WTC11 (cell line): ENCODE results near the gene C20orf204. TPM values are rescaled to one million over a fixed set of nuclear protein-coding genes. Genes with fewer than 3 reads are reported as not detected.

Experiments used
- ATAC-seq: fragments of 200-7000 bp; cut with Tn5 transposase; 2 replicates; pipeline ENCODE4 v1.10.0; 2021; ENCODE audit warnings: mild to moderate bottlenecking, moderate library complexity
- CTCF ChIA-PET: fragments of 300-600 bp; sonication (Branson Sonifier 250); formaldehyde crosslinking; loops from one replicate; lab custom pipeline; 2021; ENCODE audit warnings: antibody characterized with exemption; lab: Charles Lee
- POLR2A ChIA-PET: fragments of 350-600 bp; sonication (Branson Sonifier 250); formaldehyde crosslinking; loops from one replicate; lab custom pipeline; 2021; ENCODE audit warnings: antibody characterized with exemption; lab: Charles Lee
- DNase-seq: peaks from one replicate; pipeline ENCODE4 v3.0.0; 2021; ENCODE audit warnings: low spot score
- H3K27ac Mint-ChIP-seq: 2 replicates; pipeline ENCODE4 v1.8.0; 2021; ENCODE audit warnings: mixed read lengths
- H3K27me3 Mint-ChIP-seq: 2 replicates; pipeline ENCODE4 v1.8.0; 2021; ENCODE audit warnings: low read depth, mild to moderate bottlenecking, moderate library complexity, mixed read lengths
- H3K36me3 Mint-ChIP-seq: 2 replicates; pipeline ENCODE4 v1.8.0; 2021; ENCODE audit warnings: mixed read lengths
- H3K4me1 Mint-ChIP-seq: 2 replicates; pipeline ENCODE4 v1.8.0; 2022; ENCODE audit warnings: mixed read lengths
- H3K4me3 Mint-ChIP-seq: 2 replicates; pipeline ENCODE4 v1.8.0; 2021; ENCODE audit warnings: mild to moderate bottlenecking, moderate library complexity, mixed read lengths
- H3K9me3 Mint-ChIP-seq: 2 replicates; pipeline ENCODE4 v1.8.0; 2021; ENCODE audit warnings: mixed read lengths
- ATF3 ChIP-seq: sonication (generic); formaldehyde crosslinking; conservative IDR thresholded peaks from 2 replicates; pipeline ENCODE4 v1.8.1; 2022; ENCODE audit warnings: mild to moderate bottlenecking, missing genetic modification reagents
- CBFB ChIP-seq: sonication (generic); formaldehyde crosslinking; IDR thresholded peaks from 2 replicates; pipeline ENCODE4 v1.8.1; 2022; ENCODE audit warnings: mild to moderate bottlenecking, low read depth, missing genetic modification reagents
- E2F1 ChIP-seq: sonication (generic); formaldehyde crosslinking; IDR thresholded peaks from 2 replicates; pipeline ENCODE4 v1.8.0; 2022; ENCODE audit warnings: mild to moderate bottlenecking, missing genetic modification reagents
- E2F4 ChIP-seq: sonication (generic); formaldehyde crosslinking; IDR thresholded peaks from 2 replicates; pipeline ENCODE4 v1.8.1; 2022; ENCODE audit warnings: low read depth, mild to moderate bottlenecking, moderate library complexity, missing genetic modification reagents, borderline replicate concordance
- E2F5 ChIP-seq: sonication (generic); formaldehyde crosslinking; IDR thresholded peaks from 2 replicates; pipeline ENCODE4 v1.8.1; 2022; ENCODE audit warnings: mild to moderate bottlenecking, moderate library complexity, missing genetic modification reagents
- EMX1 ChIP-seq: fragments of 250-450 bp; sonication (Bioruptor Pico); IDR thresholded peaks from 2 replicates; pipeline ENCODE4 v1.8.0; 2021; ENCODE audit warnings: mild to moderate bottlenecking
- ERG ChIP-seq: fragments of 250-450 bp; sonication (Bioruptor Pico); IDR thresholded peaks from 2 replicates; pipeline ENCODE4 v1.8.0; 2021; ENCODE audit warnings: mild to moderate bottlenecking
- FOXJ3 ChIP-seq: sonication (generic); formaldehyde crosslinking; IDR thresholded peaks from 2 replicates; pipeline ENCODE4 v1.9.0; 2021; ENCODE audit warnings: missing genetic modification reagents, mild to moderate bottlenecking, borderline replicate concordance
- FOXP1 ChIP-seq: sonication (generic); formaldehyde crosslinking; IDR thresholded peaks from 2 replicates; pipeline ENCODE4 v1.8.0; 2022; ENCODE audit warnings: missing genetic modification reagents, mild to moderate bottlenecking, moderate library complexity, borderline replicate concordance
- FOXP4 ChIP-seq: sonication (generic); formaldehyde crosslinking; IDR thresholded peaks from 2 replicates; pipeline ENCODE4 v1.8.0; 2022; ENCODE audit warnings: mild to moderate bottlenecking, missing genetic modification reagents
- GABPB1 ChIP-seq: sonication (generic); formaldehyde crosslinking; IDR thresholded peaks from 2 replicates; pipeline ENCODE4 v1.8.1; 2023; ENCODE audit warnings: mild to moderate bottlenecking, missing genetic modification reagents
- JAZF1 ChIP-seq: fragments of 250-450 bp; sonication (Bioruptor Pico); IDR thresholded peaks from 2 replicates; pipeline ENCODE4 v1.9.0; 2021; ENCODE audit warnings: moderate library complexity, mild to moderate bottlenecking, inconsistent platforms
- NFATC4 ChIP-seq: fragments of 250-450 bp; sonication (Bioruptor Pico); IDR thresholded peaks from 2 replicates; pipeline ENCODE4 v1.9.0; 2021; ENCODE audit warnings: mild to moderate bottlenecking
- NFYB ChIP-seq: sonication (generic); formaldehyde crosslinking; conservative IDR thresholded peaks from 2 replicates; pipeline ENCODE4 v1.8.0; 2022; ENCODE audit warnings: low read depth, missing genetic modification reagents
- NR2C2 ChIP-seq: sonication (generic); formaldehyde crosslinking; IDR thresholded peaks from 2 replicates; pipeline ENCODE4 v1.8.0; 2022; ENCODE audit warnings: mild to moderate bottlenecking, missing genetic modification reagents
- RELA ChIP-seq: sonication (generic); formaldehyde crosslinking; IDR thresholded peaks from 2 replicates; pipeline ENCODE4 v1.8.1; 2022; ENCODE audit warnings: missing genetic modification reagents, mild to moderate bottlenecking, borderline replicate concordance
- SP1 ChIP-seq: sonication (generic); formaldehyde crosslinking; conservative IDR thresholded peaks from 2 replicates; pipeline ENCODE4 v1.8.1; 2022; ENCODE audit warnings: missing genetic modification reagents
- STAT6 ChIP-seq: sonication (generic); formaldehyde crosslinking; conservative IDR thresholded peaks from 2 replicates; pipeline ENCODE4 v1.8.1; 2023; ENCODE audit warnings: mild to moderate bottlenecking, low read depth, missing genetic modification reagents, moderate library complexity
- ZNF232 ChIP-seq: sonication (generic); formaldehyde crosslinking; IDR thresholded peaks from 2 replicates; pipeline ENCODE4 v1.8.0; 2022; ENCODE audit warnings: mild to moderate bottlenecking, missing genetic modification reagents
- ZNF263 ChIP-seq: sonication (generic); formaldehyde crosslinking; IDR thresholded peaks from 2 replicates; pipeline ENCODE4 v1.8.1; 2022; ENCODE audit warnings: low read depth, mild to moderate bottlenecking, moderate library complexity, missing genetic modification reagents
- ZNF423 ChIP-seq: fragments of 250-450 bp; sonication (Bioruptor Pico); IDR thresholded peaks from 2 replicates; pipeline ENCODE4 v2.1.2; 2022; ENCODE audit warnings: mild to moderate bottlenecking, moderate library complexity
- ZNF671 ChIP-seq: fragments of 250-450 bp; sonication (Bioruptor Pico); IDR thresholded peaks from 2 replicates; pipeline ENCODE4 v1.8.0; 2021; ENCODE audit warnings: mild to moderate bottlenecking
- ZSCAN18 ChIP-seq: fragments of 250-450 bp; sonication (Bioruptor Pico); IDR thresholded peaks from 2 replicates; pipeline ENCODE4 v2.1.2; 2022; ENCODE audit warnings: mild to moderate bottlenecking, moderate library complexity
- total RNA-seq: library from RNA; stranded (reverse); gene quantifications from 3 replicates; pipeline ENCODE4 v1.2.3, GENCODE V29; 2021

C20orf204 gene
- total RNA-seq, 1 experiment from 2014 or later = 2.1 TPM

GRCh38 chr20:64082820-64083377 lies 46.9 kb downstream of the C20orf204 start (continued):
- TF ChIP-seq ZNF263 (CRISPR knock-in tag) = no peak
- no peak for TF ChIP-seq ATF3 (CRISPR knock-in tag)
- TF ChIP-seq NFYB (CRISPR knock-in tag) = no peak
- TF ChIP-seq ERG (CRISPR knock-in tag) = no peak
- no peak for TF ChIP-seq ZSCAN18 (CRISPR knock-in tag)
- no peak for TF ChIP-seq ZNF671 (CRISPR knock-in tag)
- TF ChIP-seq ZNF232 (CRISPR knock-in tag) = no peak
- TF ChIP-seq JAZF1 (CRISPR knock-in tag) = no peak
- no peak for TF ChIP-seq CBFB (CRISPR knock-in tag)
- TF ChIP-seq E2F1 = no peak
- TF ChIP-seq NR2C2 (CRISPR knock-in tag) = no peak
- no peak for TF ChIP-seq FOXJ3
- no peak for TF ChIP-seq FOXP4

GRCh38 chr20:64083378-64083803 lies 47.4 kb downstream of the C20orf204 start:
- peak overlapping the region; percentile 63 for H3K4me3 Mint-ChIP-seq
- peaks cover 29% of the 10 kb centered on the region for H3K4me1 Mint-ChIP-seq
- 0 out of 2 replicates have a peak, but pooled peaks cover 3% of the 10 kb centered on the region for H3K9me3 Mint-ChIP-seq
- ChIA-PET CTCF (interaction anchor here (0.6 to 5.6 kb wide), 37 partner anchors 8 to 500 kb away, joined by 3 to 119 read pairs (median 5); partner anchors contain the start of genes C20orf204, PCMTD2, PRPF6 and SAMD10), POLR2A (interaction anchor here (1.0 kb wide), 1 partner anchor 37 kb away, joined by 3 read pairs; no protein-coding TSS in a partner anchor)
- no peaks in the 10 kb centered on the region for H3K36me3 Mint-ChIP-seq
- no peak overlapping the region for H3K27ac Mint-ChIP-seq
- ATAC-seq (peak; percentile 47), DNase-seq (peak; percentile 82)
- H3K27me3 Mint-ChIP-seq = peaks cover 57% of the 10 kb centered on the region
- TF ChIP-seq GABPB1 = 0 out of 2 replicates have a peak, but pooled peaks have one; percentile 31
- TF ChIP-seq SP1 (CRISPR knock-in tag) = 0 out of 2 replicates have a peak, but pooled peaks have one; percentile 26
- TF ChIP-seq ZNF671 (CRISPR knock-in tag) = no peak
- TF ChIP-seq FOXP1 (CRISPR knock-in tag) = no peak
- TF ChIP-seq RELA (CRISPR knock-in tag) = 0 out of 2 replicates have a peak, but pooled peaks have one; percentile 14
- no peak for TF ChIP-seq NFATC4 (CRISPR knock-in tag)
- no peak for TF ChIP-seq EMX1
- no peak for TF ChIP-seq STAT6 (CRISPR knock-in tag)
- TF ChIP-seq ZNF263 (CRISPR knock-in tag) = 0 out of 2 replicates have a peak, but pooled peaks have one; percentile 16
- no peak for TF ChIP-seq E2F4
- peak; percentile 27; the same call in 1 of the 2 replicates for TF ChIP-seq E2F5 (CRISPR knock-in tag)
- peak; percentile 84 for TF ChIP-seq ZNF423 (CRISPR knock-in tag)
- no peak for TF ChIP-seq ERG (CRISPR knock-in tag)
